HEK293 (cell line): ENCODE data around the gene DCBLD2.

Experiments
- CTCF ChIA-PET: fragments of 350-600 bp; formaldehyde crosslinking; extraction: SDS; loops from one replicate; lab custom pipeline; 2021; ENCODE audit warnings: antibody characterized with exemption; lab: Yijun Ruan, JAX
- POLR2A ChIA-PET: fragments of 300-600 bp; formaldehyde crosslinking; extraction: SDS; loops from one replicate; lab custom pipeline; 2020; ENCODE audit warnings: antibody characterized with exemption, inconsistent platforms; lab: Yijun Ruan, JAX
- H3K27ac ChIP-seq: fragments of 200-500 bp; sonication (Bioruptor generic); 2 replicates; pipeline ENCODE4 v1.5.1; 2014; ENCODE audit warnings: low read depth, low read length, control low read depth, inconsistent platforms; ENCODE audit errors: extremely low read depth
- H3K36me3 ChIP-seq, 2 experiments: fragments of 200-500 bp in 1 of 2; sonication (Bioruptor generic) in 1 of 2; 1 replicate in 1 of 2; 2 replicates in 1 of 2; pipeline ENCODE4 v1.5.1; 2014 to 2017; ENCODE audit warnings: inconsistent platforms in 2 of 2, low read length in 2 of 2; ENCODE audit not compliant: control insufficient read depth in 2 of 2, insufficient read depth in 1 of 2
- H3K4me1 ChIP-seq: fragments of 200-500 bp; sonication (Bioruptor generic); 2 replicates; pipeline ENCODE4 v1.5.1; 2014; ENCODE audit warnings: mild to moderate bottlenecking, low read length, inconsistent platforms; ENCODE audit not compliant: control insufficient read depth, insufficient read depth
- H3K4me3 ChIP-seq: 2 replicates; pipeline ENCODE4 v1.5.1; 2011; ENCODE audit warnings: low read depth, mild to moderate bottlenecking, control low read depth, low read length, moderate library complexity
- H3K9me3 ChIP-seq: fragments of 200-500 bp; sonication (Bioruptor generic); 2 replicates; pipeline ENCODE4 v1.5.1; 2014; ENCODE audit warnings: low read depth, low read length, inconsistent platforms; ENCODE audit not compliant: control insufficient read depth, insufficient read depth
- EGR2 ChIP-seq: fragments of 450-650 bp; formaldehyde crosslinking; IDR thresholded peaks from 2 replicates; pipeline ENCODE4 v1.5.1; 2016; ENCODE audit warnings: low read depth, missing biosample characterization, missing genetic modification characterization
- HOXD13 ChIP-seq: sonication (generic); formaldehyde crosslinking; IDR thresholded peaks from 2 replicates; pipeline ENCODE4 v1.8.0; 2022; ENCODE audit warnings: missing genetic modification reagents, borderline replicate concordance
- MZF1 ChIP-seq: fragments of 450-650 bp; formaldehyde crosslinking; IDR thresholded peaks from 2 replicates; pipeline ENCODE4 v1.5.1; 2017; ENCODE audit warnings: missing biosample characterization, missing genetic modification characterization, borderline replicate concordance
- SP7 ChIP-seq: fragments of 450-650 bp; formaldehyde crosslinking; IDR thresholded peaks from 2 replicates; pipeline ENCODE4 v1.5.1; 2016; ENCODE audit warnings: missing biosample characterization, missing genetic modification characterization
- WT1 ChIP-seq: fragments of 450-650 bp; formaldehyde crosslinking; IDR thresholded peaks from 2 replicates; pipeline ENCODE4 v1.5.1; 2016; ENCODE audit warnings: missing biosample characterization, missing genetic modification characterization
- YY2 ChIP-seq: fragments of 450-650 bp; formaldehyde crosslinking; IDR thresholded peaks from 2 replicates; pipeline ENCODE4 v1.5.1; 2016; ENCODE audit warnings: missing biosample characterization, missing genetic modification characterization
- ZNF146 ChIP-seq: fragments of 450-650 bp; formaldehyde crosslinking; IDR thresholded peaks from 2 replicates; pipeline ENCODE4 v1.5.1; 2016; ENCODE audit warnings: missing biosample characterization, missing genetic modification characterization
- ZNF16 ChIP-seq: fragments of 450-650 bp; formaldehyde crosslinking; IDR thresholded peaks from 2 replicates; pipeline ENCODE4 v1.5.1; 2016; ENCODE audit warnings: low read depth, missing biosample characterization, missing genetic modification characterization
- ZNF175 ChIP-seq: fragments of 450-650 bp; formaldehyde crosslinking; IDR thresholded peaks from 2 replicates; pipeline ENCODE4 v1.5.1; 2016; ENCODE audit warnings: missing biosample characterization, missing genetic modification characterization
- ZNF211 ChIP-seq: fragments of 450-650 bp; formaldehyde crosslinking; IDR thresholded peaks from 2 replicates; pipeline ENCODE4 v1.5.1; 2016; ENCODE audit warnings: low read depth, missing biosample characterization, missing genetic modification characterization
- ZNF239 ChIP-seq: fragments of 450-650 bp; formaldehyde crosslinking; IDR thresholded peaks from 2 replicates; pipeline ENCODE4 v1.5.1; 2016; ENCODE audit warnings: missing biosample characterization, missing genetic modification characterization
- ZNF391 ChIP-seq: fragments of 450-650 bp; formaldehyde crosslinking; IDR thresholded peaks from 2 replicates; pipeline ENCODE4 v1.5.1; 2016; ENCODE audit warnings: low read depth, missing biosample characterization, missing genetic modification characterization, borderline replicate concordance
- ZNF521 ChIP-seq: fragments of 450-650 bp; formaldehyde crosslinking; IDR thresholded peaks from 2 replicates; pipeline ENCODE4 v1.5.1; 2017; ENCODE audit warnings: missing biosample characterization, mild to moderate bottlenecking, missing genetic modification characterization
- ZNF544 ChIP-seq: fragments of 450-650 bp; formaldehyde crosslinking; IDR thresholded peaks from 2 replicates; pipeline ENCODE4 v1.5.0; 2017; ENCODE audit warnings: missing biosample characterization, missing genetic modification characterization
- ZNF654 ChIP-seq: fragments of 450-650 bp; formaldehyde crosslinking; IDR thresholded peaks from 2 replicates; pipeline ENCODE4 v1.5.1; 2016; ENCODE audit warnings: low read depth, missing biosample characterization, missing genetic modification characterization
- ZNF747 ChIP-seq: fragments of 450-650 bp; formaldehyde crosslinking; IDR thresholded peaks from 2 replicates; pipeline ENCODE4 v1.5.1; 2016; ENCODE audit warnings: missing biosample characterization, missing genetic modification characterization
- TF ChIP-seq, protein P1 (sequence below): fragments of 450-650 bp; formaldehyde crosslinking; IDR thresholded peaks from 2 replicates; pipeline ENCODE4; 2016; ENCODE audit warnings: missing biosample characterization, missing genetic modification characterization
- TF ChIP-seq, protein P2 (sequence below): fragments of 450-650 bp; formaldehyde crosslinking; IDR thresholded peaks from 2 replicates; pipeline ENCODE4 v1.5.1; 2016; ENCODE audit warnings: missing biosample characterization, missing genetic modification characterization
- TF ChIP-seq, protein P3 (sequence below): fragments of 450-650 bp; formaldehyde crosslinking; IDR thresholded peaks from 2 replicates; pipeline ENCODE4 v1.5.1; 2016; ENCODE audit warnings: missing biosample characterization, missing genetic modification characterization
- TF ChIP-seq, protein P4 (sequence below): fragments of 450-650 bp; IDR thresholded peaks from 2 replicates; pipeline ENCODE4 v1.5.1; 2018; ENCODE audit warnings: missing biosample characterization, missing genetic modification characterization
- TF ChIP-seq, protein P5 (sequence below): fragments of 450-650 bp; formaldehyde crosslinking; IDR thresholded peaks from 2 replicates; pipeline ENCODE4 v1.5.1; 2016; ENCODE audit warnings: missing biosample characterization, missing genetic modification characterization, low read depth
- TF ChIP-seq, protein P6 (sequence below): fragments of 450-650 bp; IDR thresholded peaks from 2 replicates; pipeline ENCODE4 v1.5.1; 2018; ENCODE audit warnings: missing biosample characterization, mild to moderate bottlenecking, missing genetic modification characterization

Gene DCBLD2

DNA sequence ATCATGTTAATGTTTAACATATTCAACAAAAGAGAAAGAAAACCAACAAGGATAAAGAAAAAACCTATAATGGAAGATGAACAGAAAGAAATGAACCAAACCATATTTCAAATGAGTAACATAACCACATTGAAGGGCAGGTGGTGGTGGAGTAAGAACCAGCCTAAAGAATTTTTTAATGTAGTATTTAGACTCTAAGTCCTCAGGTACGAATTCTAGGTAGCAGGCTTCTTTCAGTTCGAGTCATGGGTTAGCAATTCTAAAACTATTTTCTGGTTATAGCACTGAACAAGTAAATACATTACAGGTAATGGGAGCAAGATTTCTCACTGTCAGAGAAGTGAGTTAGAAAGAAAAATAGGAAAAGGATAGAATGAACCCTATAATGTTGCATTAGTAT is 24.4 kb downstream of the DCBLD2 start (continued):
- TF ChIP-seq, protein P1, sequence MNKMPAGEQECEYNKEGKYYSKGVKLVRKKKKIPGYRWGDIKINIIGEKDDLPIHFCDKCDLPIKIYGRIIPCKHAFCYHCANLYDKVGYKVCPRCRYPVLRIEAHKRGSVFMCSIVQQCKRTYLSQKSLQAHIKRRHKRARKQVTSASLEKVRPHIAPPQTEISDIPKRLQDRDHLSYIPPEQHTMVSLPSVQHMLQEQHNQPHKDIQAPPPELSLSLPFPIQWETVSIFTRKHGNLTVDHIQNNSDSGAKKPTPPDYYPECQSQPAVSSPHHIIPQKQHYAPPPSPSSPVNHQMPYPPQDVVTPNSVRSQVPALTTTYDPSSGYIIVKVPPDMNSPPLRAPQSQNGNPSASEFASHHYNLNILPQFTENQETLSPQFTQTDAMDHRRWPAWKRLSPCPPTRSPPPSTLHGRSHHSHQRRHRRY (tag by site-specific recombination): no peak
- TF ChIP-seq, all 188 proteins: peak for 0

DNA sequence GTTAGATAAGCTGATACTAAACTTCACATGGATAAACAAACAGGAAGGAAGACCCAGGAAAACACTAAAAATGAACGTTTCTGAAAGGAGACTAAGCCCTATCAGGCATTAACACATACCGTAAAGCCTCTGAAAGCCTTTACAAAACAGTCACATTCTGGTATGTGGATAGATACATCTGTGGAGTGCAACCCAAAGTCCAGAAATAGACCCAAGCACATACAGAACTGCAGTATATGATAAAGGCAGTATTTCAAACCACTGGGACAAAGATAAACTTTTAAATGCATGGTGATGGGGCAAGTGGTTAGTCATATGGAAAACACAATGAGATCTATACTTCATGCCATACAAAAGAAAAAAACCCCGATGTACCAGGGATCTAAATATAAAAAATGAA is 26.0 kb downstream of the DCBLD2 start:
- no peak overlapping the region for H3K27ac ChIP-seq
- no peaks in the 10 kb centered on the region for H3K9me3 ChIP-seq
- ChIA-PET POLR2A (no interaction called here), CTCF (no interaction called here)
- H3K4me1 ChIP-seq: no peaks in the 10 kb centered on the region
- TF ChIP-seq MZF1 (tag by site-specific recombination) (no peak), ZNF16 (tag by site-specific recombination) (no peak), ZNF747 (no peak), ZNF521 (tag by site-specific recombination) (no peak), YY2 (tag by site-specific recombination) (no peak), ZNF175 (tag by site-specific recombination) (no peak), SP7 (tag by site-specific recombination) (no peak)
- TF ChIP-seq, protein P2, sequence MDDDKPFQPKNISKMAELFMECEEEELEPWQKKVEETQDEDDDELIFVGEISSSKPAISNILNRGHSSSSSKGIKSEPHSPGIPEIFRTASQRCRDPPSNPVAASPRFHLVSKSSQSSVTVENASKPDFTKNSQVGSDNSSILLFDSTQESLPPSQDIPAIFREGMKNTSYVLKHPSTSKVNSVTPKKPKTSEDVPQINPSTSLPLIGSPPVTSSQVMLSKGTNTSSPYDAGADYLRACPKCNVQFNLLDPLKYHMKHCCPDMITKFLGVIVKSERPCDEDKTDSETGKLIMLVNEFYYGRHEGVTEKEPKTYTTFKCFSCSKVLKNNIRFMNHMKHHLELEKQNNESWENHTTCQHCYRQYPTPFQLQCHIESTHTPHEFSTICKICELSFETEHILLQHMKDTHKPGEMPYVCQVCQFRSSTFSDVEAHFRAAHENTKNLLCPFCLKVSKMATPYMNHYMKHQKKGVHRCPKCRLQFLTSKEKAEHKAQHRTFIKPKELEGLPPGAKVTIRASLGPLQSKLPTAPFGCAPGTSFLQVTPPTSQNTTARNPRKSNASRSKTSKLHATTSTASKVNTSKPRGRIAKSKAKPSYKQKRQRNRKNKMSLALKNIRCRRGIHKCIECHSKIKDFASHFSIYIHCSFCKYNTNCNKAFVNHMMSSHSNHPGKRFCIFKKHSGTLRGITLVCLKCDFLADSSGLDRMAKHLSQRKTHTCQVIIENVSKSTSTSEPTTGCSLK (tag by site-specific recombination): no peak
- TF ChIP-seq, protein P3, sequence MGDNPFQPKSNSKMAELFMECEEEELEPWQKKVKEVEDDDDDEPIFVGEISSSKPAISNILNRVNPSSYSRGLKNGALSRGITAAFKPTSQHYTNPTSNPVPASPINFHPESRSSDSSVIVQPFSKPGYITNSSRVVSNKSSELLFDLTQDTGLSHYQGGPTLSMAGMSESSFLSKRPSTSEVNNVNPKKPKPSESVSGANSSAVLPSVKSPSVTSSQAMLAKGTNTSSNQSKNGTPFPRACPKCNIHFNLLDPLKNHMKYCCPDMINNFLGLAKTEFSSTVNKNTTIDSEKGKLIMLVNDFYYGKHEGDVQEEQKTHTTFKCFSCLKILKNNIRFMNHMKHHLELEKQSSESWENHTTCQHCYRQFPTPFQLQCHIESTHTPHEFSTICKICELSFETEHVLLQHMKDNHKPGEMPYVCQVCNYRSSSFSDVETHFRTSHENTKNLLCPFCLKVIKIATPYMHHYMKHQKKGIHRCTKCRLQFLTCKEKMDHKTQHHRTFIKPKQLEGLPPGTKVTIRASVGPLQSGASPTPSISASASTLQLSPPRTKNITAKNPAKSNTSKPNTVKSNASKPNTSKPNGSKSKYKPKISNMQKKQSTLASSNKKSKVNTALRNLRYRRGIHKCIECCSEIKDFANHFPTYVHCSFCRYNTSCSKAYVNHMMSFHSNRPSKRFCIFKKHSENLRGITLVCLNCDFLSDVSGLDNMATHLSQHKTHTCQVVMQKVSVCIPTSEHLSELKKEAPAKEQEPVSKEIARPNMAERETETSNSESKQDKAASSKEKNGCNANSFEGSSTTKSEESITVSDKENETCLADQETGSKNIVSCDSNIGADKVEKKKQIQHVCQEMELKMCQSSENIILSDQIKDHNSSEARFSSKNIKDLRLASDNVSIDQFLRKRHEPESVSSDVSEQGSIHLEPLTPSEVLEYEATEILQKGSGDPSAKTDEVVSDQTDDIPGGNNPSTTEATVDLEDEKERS (tag by site-specific recombination): no peak
- TF ChIP-seq, protein P4, sequence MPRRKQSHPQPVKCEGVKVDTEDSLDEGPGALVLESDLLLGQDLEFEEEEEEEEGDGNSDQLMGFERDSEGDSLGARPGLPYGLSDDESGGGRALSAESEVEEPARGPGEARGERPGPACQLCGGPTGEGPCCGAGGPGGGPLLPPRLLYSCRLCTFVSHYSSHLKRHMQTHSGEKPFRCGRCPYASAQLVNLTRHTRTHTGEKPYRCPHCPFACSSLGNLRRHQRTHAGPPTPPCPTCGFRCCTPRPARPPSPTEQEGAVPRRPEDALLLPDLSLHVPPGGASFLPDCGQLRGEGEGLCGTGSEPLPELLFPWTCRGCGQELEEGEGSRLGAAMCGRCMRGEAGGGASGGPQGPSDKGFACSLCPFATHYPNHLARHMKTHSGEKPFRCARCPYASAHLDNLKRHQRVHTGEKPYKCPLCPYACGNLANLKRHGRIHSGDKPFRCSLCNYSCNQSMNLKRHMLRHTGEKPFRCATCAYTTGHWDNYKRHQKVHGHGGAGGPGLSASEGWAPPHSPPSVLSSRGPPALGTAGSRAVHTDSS: no peak
- TF ChIP-seq, protein P5, sequence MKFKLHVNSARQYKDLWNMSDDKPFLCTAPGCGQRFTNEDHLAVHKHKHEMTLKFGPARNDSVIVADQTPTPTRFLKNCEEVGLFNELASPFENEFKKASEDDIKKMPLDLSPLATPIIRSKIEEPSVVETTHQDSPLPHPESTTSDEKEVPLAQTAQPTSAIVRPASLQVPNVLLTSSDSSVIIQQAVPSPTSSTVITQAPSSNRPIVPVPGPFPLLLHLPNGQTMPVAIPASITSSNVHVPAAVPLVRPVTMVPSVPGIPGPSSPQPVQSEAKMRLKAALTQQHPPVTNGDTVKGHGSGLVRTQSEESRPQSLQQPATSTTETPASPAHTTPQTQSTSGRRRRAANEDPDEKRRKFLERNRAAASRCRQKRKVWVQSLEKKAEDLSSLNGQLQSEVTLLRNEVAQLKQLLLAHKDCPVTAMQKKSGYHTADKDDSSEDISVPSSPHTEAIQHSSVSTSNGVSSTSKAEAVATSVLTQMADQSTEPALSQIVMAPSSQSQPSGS (tag by site-specific recombination): no peak
- H3K4me3 ChIP-seq: no peak overlapping the region
- peaks cover 0 to 17% of the 10 kb centered on the region in 2 experiments; a peak in 1 of 3 replicates for H3K36me3 ChIP-seq

DNA sequence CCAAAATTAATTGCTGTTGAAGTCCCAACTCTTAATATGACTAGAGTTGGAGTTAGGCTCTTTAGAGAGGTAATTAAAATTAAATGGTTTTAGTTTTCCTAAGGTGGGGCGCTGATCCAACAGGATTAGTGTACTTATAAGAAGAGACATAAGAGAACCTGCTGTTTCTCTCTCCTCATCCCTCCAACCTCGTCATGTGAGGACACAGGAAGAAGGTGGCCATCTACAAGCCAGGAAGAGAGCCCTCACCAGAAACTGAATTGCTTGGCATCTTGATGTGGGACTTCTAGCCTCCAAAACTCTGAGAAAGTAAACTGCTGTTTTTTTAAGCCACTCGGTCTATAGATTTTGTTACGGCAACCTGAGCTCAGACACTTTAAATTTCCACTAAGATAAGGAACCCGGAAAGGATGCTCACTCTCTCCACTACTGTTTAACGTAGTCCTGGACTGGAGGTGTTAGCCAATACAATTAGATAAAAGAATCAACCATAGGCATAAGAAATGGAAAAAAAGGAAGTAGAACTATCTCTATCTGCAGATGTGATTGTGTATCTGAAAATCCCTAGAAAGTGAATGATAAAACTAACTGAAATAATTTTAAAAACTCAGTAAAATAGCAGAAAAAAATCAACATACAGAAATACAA is 26.8 kb downstream of the DCBLD2 start:
- POLR2A ChIA-PET: no interaction called here
- Histone ChIP-seq H3K27ac (no peak overlapping the region), H3K36me3 (peaks cover 0 to 10% of the 10 kb centered on the region in 2 experiments; a peak in 1 of 3 replicates), H3K9me3 (no peaks in the 10 kb centered on the region), H3K4me3 (no peak overlapping the region), H3K4me1 (no peaks in the 10 kb centered on the region)
- CTCF ChIA-PET: interaction anchor here (1.5 kb wide), 1 partner anchor 57 kb away, joined by 5 read pairs; no protein-coding TSS in a partner anchor
- TF ChIP-seq ZNF211 (no peak), WT1 (tag by site-specific recombination) (no peak), EGR2 (tag by site-specific recombination) (no peak), ZNF654 (tag by site-specific recombination) (no peak), ZNF239 (no peak), MZF1 (tag by site-specific recombination) (no peak), ZNF391 (tag by site-specific recombination) (no peak), HOXD13 (no peak), ZNF544 (tag by site-specific recombination) (no peak), ZNF146 (tag by site-specific recombination) (no peak)
- TF ChIP-seq, protein P6, sequence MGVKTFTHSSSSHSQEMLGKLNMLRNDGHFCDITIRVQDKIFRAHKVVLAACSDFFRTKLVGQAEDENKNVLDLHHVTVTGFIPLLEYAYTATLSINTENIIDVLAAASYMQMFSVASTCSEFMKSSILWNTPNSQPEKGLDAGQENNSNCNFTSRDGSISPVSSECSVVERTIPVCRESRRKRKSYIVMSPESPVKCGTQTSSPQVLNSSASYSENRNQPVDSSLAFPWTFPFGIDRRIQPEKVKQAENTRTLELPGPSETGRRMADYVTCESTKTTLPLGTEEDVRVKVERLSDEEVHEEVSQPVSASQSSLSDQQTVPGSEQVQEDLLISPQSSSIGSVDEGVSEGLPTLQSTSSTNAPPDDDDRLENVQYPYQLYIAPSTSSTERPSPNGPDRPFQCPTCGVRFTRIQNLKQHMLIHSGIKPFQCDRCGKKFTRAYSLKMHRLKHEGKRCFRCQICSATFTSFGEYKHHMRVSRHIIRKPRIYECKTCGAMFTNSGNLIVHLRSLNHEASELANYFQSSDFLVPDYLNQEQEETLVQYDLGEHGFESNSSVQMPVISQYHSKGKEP: no peak
